Non-pigmented ciliary epithelial cell (primary cell): ENCODE data around the gene PTGER3.
"Not testable (repeated sequence)": the region's sequence is repeated elsewhere in the genome, so short reads cannot be mapped to it uniquely, and the experiment has no call there.

Experiments
- DNase-seq: peaks from one replicate; pipeline ENCODE4 v3.0.0-alpha.2; 2010; ENCODE audit warnings: low read depth

The PTGER3 gene

DNA sequence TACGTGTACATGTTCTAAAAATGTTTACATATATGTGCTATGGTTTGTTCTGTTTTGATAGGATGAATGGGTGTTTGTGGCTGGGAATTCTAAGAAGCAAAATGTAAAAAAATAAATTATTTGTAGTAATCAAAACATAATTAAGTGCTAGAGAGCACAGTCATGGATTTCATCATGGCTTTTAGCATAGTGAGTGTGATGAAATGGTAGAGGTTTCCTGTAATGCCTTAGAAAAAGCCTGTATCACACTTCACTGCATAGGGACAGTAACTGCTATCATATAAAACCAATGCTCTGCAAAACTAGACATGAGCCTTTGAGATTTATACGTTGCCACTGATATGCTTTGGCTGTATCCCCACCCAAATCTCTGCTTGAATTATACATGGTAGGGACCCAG, 99.8 kb downstream of the PTGER3 start:
- DNase-seq = no peak

DNA sequence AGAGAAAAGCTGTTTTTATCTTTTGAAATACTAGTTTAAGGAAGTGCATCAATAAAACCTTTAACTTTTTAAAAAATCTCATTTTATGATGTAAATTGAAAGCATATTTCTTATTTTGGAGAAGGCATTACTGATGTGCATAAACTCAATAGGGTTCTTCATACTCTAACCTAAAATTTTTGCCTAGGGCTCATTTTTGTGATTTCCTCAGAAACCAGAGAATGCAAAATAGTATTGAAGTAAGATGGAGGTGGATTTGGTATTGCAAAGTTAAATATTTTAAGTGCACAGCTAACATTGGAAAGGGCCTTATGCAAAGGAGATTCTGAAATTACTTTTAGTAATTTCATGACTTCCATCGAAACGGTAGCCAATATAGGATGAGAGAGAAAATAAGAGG, 101.9 kb downstream of the PTGER3 start:
- DNase-seq = no peak

DNA sequence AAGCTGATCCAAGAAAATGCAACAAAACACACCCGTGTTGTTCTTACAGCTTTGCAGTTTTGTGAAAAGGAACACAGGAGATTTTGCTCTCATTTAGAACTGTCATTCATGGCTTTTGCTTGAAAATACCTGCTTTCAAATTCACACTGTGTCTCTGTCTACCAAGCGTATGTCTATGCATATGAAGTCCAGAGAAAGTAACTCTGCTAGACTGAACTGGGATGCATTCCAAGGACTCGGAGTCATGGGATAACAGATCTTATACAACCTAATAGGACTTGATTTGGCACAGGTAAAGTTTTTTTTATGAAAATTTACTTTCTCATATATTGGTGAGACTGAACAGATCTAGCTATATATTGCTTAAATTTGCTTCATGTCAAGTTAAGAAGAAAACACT, 102.4 kb downstream of the PTGER3 start:
- no peak for DNase-seq

DNA sequence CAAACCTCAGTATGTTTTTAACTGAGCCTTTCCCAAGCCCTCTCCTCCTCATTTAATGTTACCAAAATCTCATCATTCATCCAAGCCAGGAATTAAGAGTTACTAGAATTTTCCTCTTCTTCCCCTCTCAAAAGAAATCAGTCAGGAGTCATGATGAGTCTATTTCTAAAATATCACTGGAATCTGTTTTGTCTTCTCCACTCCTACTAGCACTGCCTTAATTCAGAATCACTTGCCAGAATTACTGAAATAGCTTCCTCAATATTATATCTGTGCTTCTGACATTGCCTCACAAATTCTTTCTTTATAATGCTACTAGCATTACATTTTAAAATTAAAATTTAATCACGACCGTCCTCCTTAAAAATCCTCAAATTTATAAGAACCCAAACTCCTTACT, 106.1 kb downstream of the PTGER3 start:
- no peak for DNase-seq

DNA sequence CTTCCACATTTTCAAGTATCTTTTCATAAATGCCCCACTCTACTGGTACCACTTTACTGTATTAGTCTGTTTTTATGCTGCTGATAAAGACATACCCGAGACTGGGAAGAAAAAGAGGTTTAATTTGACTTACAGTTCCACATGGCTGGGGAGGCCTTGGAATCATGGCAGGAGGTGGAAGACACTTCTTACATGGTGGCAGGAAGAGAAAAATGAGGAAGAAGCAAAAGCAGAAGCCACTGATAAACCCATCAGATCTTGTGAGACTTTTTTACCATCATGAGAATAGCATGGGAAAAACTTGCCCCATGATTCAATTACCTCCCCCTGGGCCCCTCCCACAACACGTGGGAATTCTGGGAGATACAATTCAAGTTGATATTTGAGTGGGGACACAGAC, 107.2 kb downstream of the PTGER3 start:
- not testable (repeated sequence) for DNase-seq

DNA sequence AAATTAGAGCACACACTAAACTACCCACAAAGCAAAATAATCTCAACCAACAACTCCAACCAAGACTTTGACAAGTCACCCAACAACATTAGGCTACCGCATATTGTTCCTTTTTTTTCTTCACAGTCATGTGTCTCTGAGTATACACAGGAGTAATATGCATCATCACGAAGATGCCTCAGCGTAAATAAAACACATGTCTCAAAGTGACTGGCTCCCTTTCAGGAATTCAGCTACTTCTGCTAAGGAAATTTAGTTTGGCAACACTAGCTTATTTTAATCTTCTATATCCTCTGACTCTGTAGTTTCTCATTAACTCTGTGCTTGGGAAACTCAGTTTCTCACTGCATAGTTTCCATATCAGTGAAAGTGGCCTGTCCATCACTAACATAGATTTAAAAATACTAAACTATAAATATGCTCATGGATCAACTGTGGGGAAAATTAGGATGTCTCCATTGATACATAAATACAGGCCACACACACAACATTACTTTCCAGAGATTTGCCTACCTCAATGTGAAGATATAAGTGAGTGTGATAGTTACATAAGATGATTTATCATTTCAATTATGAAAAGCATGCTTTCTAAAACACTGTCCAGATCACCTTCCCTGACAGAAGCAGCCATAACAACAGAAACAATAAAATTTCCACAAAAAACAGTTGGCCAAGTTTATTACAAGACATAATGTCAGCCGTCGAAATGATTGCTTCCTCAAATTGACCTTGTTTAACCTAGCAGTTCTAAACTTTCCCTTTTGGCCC, 113.2 kb downstream of the PTGER3 start:
- DNase-seq = no peak

DNA sequence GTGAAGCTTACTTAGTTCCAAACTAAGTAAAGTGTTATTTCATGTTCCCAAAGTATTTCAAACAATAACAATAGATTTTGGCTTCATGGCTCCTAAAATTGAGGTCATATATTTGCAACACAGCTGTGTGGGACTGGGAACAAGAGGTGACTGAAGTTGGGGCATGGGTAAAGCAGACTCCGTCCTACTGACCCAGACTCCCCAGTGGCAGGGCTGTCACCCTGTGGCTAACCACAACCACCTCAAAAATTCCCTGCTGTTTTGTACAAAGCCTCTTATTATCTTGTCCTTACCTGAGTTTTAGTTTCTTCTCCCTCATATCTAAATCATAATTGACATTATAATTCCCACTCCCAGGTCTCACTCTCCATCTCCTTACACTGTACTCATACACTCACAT, 117.6 kb downstream of the PTGER3 start:
- no peak for DNase-seq

DNA sequence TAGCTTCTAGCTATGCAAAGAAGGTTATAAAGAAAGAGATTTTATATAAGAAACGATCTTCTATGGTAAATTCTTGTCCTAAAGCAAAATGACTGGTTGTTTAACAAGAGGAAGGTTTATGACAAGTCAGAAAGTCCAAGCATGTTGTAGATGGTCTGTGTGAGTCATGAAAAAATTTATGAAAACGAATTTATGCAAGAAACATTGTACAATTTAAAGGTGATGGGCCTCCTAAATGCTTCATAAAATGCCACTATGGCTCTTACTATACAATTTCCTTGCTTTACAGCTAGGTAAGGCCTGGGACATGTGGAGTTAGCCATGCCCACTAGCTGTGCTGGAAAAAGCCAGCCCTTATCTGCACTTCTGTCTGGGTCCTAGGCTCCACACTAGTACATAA, 125.4 kb downstream of the PTGER3 start:
- DNase-seq = no peak
